OCI-M2 (cell line): ENCODE results near the gene MADCAM1.

Source experiments
- DNase-seq: peaks from one replicate; lab custom pipeline; 2025; ENCODE audit not compliant: unreplicated experiment; lab: John Stamatoyannopoulos, UW

The MADCAM1 gene

DNA sequence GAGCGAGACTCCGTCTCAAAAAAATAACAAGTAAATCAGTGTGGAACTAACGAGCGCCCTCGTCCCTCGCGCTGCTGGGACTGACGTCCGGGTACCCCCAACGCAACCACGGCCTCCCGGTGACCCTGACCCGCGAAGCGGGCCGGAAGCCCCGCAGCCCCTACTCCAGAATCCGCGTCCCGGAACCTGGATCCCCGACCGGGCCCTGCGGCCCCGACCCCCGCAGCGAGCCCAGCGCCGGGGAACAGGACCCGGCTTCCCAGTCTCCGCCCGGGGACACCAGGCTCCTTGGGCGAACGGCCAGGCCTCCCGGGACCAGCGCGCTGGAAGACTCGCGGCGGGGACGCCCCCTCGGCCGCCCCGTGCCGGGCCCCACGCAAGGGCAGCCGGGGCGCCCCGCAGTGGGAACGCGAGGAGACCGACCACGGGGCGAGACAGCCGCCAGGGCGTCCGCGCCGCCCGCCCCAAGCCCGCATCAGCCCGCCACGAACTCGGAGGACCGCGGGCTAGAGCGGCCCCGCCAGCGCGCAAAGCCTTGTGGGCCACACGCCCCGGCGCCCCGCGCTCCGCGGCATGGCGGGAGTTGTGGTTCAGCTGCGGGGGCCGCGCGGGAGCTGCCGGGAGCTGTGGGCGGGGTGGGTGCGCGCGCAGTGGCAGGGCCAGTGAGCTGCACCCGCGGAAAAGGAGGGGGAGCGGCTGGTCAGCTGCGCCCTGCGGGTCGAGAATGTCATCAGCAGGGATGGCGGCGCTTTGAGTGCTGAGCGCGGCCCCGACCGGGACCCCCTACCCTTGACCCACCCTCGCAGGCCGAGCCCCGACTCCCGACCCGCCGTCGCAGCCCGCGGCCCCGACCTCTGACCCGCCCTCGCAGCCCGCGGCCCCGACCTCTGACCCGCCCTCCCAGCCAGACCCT lies 7.5 kb upstream of the MADCAM1 start:
- no peak for DNase-seq

DNA sequence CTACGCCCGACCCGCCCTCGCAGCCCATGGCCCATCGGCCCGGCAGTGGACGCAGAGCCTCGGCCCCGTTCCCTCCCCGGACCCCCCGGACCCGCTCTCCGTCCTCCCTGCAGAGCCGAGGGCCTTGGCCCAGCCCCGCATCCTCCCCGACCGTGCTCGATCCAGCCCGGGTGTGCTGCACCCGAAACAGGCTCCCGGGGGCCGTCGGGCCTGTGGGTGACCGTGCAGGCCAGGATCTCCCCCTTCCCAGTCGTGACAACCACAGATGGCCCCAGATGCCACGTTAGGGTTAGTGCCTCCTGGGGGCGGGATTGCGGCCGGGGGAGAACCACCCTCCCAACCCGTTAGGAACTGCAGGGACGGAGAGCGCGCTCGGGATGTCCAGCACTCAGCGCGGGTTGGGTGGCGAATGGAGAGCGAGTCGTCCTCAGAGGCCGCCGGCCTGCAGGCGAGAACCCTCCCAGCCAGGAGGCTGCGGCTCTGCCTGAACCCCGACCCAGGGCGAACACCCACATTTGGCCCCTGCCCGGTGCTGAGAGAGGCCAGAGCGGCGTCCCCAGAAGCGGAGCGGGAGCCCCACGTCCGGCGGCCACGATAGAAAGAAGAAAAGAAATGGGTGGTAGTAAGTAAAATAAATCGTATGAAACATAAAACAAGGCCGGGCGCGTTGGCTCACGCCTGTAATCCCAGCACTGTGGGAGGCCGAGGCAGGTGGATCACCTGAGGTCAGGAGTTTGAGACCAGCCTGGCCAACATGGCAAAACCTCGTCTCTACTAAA lies 6.7 kb upstream of the MADCAM1 start:
- no peak for DNase-seq

DNA sequence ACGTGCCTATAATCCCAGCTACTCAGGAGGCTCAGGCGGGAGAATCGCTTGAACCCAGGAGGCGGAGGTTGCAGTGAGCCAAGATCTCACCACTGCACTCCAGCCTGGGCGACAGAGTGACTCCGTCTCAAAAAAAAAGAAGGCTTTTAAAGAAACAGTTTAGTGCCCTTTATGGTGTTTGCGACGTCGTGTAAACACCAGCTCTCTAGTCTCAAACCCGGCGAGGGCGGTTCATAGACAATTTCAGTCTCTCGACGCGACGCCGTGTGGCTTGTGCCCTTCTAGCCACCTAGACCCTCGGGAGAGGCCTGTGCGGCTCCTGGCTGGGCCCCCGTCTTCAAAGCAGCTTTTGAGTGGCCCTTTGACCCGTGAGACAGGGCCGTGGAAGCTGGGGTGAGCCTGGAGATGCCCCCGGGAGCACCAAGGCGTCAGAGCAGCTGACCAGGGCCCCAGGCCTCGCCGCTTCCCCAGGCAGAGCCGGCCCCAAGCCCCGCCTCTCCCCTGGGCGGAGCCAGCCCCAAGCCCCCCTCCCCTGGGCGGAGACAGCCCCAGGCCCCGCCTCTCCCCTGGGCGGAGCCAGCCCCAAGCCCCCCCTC lies 5.0 kb upstream of the MADCAM1 start:
- DNase-seq, result no peak

DNA sequence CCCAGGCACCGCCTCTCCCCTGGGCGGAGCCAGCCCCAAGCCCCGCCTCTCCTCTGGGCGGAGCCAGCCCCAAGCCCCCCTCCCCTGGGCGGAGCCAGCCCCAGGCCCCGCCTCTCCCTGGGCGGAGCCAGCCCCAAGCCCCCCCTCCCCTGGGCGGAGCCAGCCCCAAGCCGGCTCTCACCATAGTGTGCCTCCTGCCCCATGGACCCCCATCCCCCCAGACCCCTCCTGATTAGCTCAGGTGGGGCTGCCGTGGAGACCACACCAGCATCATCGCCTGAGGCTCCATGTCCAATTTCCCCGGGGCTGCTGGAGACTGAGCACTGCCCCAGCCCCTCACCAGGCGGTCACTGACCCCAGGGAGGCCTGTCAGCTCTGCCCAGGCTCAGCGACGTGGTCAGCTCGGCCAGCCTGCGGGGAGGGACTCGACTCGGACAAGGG lies 4.2 kb upstream of the MADCAM1 start:
- DNase-seq, result no peak

DNA sequence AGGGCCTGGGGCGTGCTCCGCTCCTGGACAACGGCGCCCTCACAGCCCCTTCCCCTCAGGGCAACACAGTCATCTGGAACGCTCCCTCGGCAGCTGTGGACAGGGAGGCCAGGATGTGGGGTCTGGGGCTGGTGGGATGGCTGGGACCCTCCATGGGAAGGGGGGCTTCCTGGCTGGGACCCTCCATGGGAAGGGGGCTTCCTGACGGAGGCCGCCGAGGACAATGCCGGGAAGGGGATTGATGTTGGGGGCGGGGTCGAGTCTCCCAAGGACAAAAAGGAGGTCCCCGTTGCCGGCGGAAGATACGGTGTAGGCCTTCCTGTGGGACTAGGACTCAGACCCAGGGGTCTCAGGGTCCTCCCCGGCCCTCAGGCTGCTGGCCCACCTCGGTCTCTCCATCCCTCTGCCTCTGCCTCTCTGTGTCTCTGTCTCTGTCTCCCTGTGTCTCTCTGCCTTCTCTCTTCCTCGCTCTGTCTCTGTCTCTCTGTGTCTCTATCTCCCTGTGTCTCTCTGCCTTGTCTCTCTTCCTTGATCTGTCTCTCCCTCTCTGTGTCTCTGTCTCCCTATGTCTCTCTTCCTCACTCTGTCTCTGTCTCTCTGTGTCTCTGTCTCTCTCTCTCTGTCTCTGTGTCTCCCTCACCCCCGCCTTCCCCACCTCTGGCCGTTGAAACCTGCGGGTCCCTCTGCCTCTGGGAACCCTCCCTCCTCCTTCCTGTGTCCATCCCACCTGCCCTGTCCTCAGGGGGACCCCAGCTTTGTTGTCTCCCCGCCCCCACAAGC lies 2.7 kb upstream of the MADCAM1 start:
- DNase-seq, result no peak

DNA sequence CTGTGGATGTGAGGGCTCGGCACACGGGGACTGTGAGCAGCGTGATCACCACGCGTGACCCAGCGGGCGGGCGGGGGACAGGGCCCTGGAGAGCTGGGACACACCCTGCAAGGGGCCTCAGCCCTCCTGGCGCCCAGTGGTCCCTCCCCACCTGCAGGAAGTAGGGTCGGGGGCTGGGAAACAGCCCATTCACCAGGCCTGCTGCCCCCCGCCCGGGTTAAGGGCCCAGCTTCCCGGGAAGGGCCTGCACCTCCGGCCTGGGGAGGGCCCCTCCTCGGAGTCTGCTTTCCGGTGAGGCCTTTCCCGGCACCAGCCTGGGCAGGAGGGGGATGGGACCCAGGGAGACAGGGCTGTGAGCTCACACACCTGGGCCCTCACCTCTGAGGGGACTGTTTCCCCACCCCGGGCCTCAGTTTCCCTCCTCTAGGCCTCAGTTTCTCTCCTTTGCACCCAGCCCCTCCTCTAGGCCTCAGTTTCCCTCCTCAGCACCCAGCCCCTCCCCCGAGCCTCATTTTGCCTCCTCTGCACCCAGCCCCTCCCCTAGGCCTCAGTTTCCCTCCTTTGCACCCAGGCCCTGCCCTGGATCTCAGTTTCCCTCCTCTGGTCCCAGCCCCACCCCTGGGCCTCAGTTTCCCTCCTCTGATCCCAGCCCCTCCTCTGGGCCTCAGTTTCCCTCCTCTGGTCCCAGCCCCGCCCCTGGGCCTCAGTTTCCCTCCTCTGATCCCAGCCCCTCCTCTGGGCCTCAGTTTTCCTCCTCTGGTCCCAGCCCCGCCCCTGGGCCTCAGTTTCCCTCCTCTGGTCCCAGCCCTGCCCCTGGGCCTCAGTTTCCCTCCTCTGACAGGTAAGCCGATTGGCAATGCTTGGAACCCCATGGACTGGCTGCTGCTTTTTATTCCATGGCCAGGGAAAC lies 1.9 kb upstream of the MADCAM1 start:
- no peak for DNase-seq

DNA sequence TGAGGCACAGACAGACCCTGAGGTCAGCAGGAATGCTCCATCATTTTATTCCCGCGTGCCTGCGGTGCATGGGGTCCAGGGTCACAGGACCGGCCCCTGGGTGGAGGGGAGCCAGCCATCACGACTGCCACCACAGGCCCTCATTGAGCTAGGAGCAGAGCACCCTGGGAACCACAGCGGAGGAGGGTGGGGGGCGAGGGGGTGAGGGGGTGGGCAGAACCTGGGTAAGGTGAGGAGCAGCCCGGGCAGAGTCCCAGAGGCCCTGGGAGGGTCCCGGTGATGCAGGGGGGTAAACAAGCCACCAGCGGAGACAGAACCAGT lies 1.2 kb upstream of the MADCAM1 start:
- no peak for DNase-seq

DNA sequence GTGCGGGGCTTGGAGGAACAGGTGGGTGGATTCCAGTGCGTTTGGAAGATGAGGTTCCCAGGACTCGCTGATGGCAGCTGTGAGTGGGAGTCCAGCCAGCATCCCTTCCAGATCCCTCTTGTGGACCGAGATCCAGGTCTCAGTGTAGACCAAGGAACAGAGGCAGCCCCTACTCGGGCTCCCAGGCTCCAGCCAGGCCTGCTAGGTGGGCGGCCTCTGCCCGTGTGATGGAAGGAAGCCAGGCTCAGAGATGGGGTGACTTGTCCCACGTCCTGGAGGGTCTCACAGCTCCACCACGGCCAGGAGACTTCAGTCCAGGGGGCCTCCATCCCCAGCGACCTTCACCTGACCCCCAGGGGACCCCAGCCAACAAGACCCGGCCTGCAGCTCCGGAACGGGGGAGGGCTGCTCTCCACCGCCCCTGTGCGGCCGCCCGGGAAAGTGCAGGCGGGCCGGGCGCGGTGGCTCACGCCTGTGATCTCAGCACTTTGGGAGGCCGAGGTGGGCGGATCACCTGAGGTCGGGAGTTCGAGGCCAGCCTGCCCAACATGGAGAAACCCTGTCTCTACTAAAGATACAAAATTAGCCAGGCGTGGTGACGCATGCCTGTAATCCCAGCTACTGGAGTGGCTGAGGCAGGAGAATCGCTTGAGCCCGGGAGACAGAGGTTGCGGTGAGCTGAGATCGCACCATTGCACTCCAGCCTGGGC lies 729 bp upstream of the MADCAM1 start:
- no peak for DNase-seq

DNA sequence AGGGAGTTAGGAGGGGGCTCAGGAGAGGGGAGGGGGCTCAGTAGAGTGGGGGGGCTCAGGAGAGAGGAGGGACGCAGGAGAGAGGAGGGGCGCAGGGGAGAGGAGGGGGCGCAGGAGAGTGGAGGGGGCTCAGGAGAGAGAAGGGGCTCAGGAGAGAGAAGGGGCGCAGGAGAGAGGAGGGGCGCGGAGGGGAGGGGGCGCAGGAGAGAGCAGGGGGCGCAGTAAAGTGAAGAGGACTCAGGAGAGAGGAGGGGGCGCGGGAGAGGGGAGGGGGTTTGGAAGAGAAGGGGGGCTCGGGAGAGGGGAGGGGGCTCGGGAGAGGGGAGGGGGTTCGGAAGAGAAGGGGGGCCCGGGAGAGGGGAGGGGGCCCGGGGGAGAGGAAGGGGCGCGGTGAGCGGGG lies 700 bp downstream of the MADCAM1 start:
- no peak for DNase-seq

DNA sequence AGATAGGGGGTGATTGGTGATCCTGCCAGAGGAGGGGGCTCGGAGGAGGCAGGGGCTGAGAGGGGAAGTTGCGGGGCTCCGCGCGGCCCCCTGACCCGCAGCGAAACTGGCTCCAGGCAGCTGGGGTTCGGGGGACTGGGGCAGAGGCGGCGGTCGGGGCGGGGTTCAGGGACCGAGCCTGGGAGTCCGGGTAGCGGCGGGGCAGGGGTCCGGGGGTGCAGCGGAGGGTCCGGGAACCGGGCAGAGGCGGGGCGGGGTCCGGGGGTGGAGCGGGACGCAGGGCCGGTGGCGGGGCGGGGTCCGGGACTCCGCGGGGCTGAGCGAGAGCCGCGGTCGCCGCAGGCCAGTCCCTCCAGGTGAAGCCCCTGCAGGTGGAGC lies 1.2 kb downstream of the MADCAM1 start:
- no peak for DNase-seq

DNA sequence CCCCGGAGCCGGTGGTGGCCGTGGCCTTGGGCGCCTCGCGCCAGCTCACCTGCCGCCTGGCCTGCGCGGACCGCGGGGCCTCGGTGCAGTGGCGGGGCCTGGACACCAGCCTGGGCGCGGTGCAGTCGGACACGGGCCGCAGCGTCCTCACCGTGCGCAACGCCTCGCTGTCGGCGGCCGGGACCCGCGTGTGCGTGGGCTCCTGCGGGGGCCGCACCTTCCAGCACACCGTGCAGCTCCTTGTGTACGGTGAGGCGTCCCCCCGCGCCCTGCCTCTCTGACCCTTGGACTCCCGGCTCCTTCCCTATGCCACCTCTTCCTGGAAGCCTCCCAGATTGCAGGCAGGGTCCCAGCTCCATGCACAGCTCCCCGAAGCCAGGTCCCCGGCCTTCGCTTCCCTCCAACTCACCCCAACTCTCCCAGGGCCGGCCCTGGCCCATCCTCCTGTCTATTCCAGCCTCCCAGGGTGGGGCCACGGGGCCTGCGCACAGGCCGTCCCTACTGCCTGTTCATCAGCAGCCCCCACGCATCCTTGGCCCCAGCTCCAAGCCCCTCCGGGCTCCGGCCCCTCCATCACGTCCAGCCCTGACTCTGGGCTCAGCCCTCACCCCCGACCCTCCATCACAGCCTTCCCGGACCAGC lies 1.7 kb downstream of the MADCAM1 start:
- DNase-seq, result no peak

DNA sequence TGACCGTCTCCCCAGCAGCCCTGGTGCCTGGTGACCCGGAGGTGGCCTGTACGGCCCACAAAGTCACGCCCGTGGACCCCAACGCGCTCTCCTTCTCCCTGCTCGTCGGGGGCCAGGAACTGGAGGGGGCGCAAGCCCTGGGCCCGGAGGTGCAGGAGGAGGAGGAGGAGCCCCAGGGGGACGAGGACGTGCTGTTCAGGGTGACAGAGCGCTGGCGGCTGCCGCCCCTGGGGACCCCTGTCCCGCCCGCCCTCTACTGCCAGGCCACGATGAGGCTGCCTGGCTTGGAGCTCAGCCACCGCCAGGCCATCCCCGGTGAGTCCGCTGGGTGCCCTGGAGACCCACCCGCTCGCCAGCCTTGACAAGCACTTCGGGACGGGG lies 2.2 kb downstream of the MADCAM1 start:
- DNase-seq, result no peak

DNA sequence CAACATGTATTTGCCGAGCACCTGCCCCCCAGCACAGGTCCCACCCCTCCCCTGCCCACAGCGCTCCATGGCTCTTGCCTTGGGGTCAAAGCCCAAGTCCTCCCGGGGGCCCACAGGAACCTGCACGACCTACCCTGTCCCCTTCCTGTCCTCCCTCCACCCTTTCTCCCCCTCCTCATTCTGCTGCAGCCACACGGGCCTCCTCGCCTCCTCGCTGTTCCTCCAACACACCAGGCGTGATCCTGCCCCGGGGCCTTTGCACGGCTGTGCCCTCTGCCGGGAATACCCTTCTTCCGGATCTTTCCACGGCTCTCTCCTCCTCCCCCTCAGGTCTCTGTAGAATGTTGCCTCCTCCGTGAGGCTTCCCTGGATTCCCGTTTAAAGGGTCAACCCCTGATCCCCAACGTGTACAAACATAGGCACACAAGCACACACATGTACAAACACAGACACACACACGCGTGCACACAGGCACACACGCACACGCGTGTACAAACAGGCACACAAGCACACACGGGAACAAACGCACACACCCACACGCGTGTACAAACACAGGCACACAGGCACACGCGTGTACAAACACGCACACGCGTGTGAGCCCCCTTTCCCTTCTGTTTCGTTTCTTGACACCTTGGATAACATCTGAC lies 2.8 kb downstream of the MADCAM1 start:
- DNase-seq, result no peak

DNA sequence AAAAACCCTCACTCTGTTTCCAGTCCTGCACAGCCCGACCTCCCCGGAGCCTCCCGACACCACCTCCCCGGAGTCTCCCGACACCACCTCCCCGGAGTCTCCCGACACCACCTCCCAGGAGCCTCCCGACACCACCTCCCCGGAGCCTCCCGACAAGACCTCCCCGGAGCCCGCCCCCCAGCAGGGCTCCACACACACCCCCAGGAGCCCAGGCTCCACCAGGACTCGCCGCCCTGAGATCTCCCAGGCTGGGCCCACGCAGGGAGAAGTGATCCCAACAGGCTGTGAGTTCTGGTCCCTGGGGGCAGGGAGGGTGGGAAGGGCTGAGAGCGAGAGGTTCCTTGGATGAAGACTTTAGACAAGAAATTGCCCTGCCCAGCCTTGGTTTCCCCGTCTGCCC lies 5.4 kb downstream of the MADCAM1 start:
- no peak for DNase-seq

DNA sequence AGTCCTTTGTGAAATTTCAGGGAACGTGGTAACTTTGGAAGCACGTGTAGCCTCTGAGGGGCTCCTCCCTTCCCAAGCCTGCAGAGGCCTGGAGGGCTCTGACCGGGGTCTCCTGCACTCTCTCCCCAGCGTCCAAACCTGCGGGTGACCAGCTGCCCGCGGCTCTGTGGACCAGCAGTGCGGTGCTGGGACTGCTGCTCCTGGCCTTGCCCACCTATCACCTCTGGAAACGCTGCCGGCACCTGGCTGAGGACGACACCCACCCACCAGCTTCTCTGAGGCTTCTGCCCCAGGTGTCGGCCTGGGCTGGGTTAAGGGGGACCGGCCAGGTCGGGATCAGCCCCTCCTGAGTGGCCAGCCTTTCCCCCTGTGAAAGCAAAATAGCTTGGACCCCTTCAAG lies 8.3 kb downstream of the MADCAM1 start:
- no peak for DNase-seq

DNA sequence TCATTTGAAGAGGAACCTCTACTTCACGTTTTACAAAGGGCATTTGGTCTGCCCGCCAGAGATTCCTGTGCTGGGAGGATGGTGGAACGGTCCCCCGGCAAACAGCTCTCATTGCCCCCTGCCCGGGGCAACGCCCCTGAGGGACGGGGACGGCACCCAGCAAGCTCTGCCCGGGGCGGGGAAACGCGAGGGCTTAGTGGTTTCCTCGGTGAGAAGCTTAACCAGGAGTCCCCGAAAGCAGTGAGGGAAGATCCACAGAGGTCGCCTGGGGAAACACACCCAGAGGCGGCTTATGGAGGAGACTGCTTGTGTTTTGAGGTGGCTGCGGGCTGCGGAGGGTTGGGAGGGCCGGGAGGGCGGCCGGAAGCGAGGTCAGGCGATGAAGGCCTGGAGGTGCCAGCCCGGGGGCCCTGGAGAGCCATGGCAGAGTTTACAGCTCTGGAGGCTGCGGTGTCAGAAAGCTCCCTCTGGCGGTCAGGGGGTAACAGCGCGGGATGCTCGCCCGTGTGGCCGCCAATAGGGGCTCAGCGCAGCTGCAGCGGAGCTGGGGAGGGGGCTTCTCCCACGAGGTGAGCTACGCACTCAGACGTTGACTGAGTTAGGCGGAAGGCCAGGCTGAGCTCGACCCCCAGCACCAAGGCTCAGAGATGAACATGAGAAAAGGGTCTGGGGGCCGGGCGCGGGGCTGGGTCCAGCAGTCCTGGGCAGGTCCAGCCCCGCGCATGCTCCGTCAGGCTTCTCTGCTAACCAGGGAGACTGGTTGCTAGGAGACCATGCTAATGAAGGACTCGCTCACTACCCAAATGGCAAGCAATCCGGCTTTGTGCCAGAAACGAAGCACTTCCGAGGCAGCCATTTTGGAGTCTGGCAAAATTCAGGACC lies 10.4 kb downstream of the MADCAM1 start:
- peak; percentile 93 for DNase-seq

DNA sequence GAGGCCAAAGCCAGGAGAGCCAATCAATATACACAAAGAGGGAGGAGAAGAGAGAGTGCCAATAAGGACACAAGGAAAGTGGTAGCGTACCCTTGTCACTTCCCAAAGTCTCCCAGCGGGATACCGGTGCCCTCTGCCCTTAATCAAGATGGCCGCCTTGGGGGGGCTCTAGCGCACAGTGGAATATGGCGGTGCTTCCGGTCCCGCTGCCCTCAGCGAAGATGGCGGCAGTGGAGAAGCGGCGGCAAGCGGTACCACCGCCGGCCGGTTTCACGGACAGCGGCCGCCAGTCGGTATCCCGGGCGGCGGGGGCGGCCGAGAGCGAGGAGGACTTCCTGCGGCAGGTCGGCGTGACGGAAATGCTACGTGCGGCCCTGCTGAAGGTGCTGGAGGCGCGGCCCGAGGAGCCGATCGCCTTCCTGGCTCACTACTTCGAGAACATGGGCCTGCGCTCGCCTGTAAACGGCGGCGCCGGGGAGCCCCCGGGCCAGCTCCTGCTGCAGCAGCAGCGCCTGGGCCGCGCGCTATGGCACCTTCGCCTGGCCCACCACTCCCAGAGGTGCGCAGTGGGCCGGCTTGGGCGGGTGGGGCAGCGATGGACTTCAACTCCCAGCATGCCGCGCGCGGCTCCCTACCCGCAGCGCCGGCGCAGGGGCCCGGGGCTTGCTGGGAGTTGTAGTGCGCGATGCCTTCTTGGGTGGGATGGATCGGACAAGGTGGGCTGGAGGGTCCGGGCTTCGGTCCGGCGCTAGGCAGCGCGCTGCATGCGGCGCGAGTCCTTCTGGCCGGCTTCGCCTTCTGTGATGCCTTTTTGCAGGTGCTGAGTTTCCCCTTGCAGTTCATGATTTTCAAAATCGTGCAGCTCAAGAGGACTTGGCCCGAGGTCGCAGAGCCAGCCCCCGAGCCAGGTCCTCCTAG lies 11.3 kb downstream of the MADCAM1 start, which contains the start of gene TPGS1:
Gene TPGS1, plus strand, starts transcription at position 212 of the 918 bp plus-strand sequence. Its CDS starts 10 bp downstream, at position 222.
- no peak for DNase-seq
